Fibroblast of skin of abdomen (primary cell): ENCODE results near the gene BACE1. TPM values are rescaled to one million over a fixed set of nuclear protein-coding genes. Genes with fewer than 3 reads are reported as not detected.
"Not testable (repeated sequence)": the region's sequence is repeated elsewhere in the genome, so short reads cannot be mapped to it uniquely, and the experiment has no call there.

Source experiments
- DNase-seq: peaks from one replicate; pipeline ENCODE4 v3.0.0-alpha.2; 2013
- polyA plus RNA-seq, 2 experiments: library from polyadenylated mRNA; unstranded; fragments of 120-200 nt; gene quantifications; one replicate each; pipeline ENCODE4 v1.2.1, GENCODE V29; 2013; ENCODE audit not compliant: insufficient read length in 2 of 2

BACE1 gene
- polyA plus RNA-seq (2013, experiment 1 of 2; ENCODE audit: insufficient read length) = 56.8 TPM
- 56.2 TPM for polyA plus RNA-seq (2013, experiment 2 of 2; ENCODE audit: insufficient read length)

GRCh38 chr11:117316197-117316961, at the start of gene BACE1:
Gene BACE1 (minus strand): TSS chr11:117316256. CDS start chr11:117315795, 461 bp downstream.
- peak; percentile 86 for DNase-seq

GRCh38 chr11:117361432-117361831, 45.4 kb upstream of the BACE1 start:
- no peak for DNase-seq

- no peak for DNase-seq
Measured at GRCh38 chr11:117356126-117356890, 40.3 kb upstream of the BACE1 start.

GRCh38 chr11:117354550-117354949, 38.5 kb upstream of the BACE1 start:
- no peak for DNase-seq

GRCh38 chr11:117345039-117345438, 29.0 kb upstream of the BACE1 start:
- peak; percentile 2 for DNase-seq

- DNase-seq = no peak
Measured at GRCh38 chr11:117337076-117337475, 21.0 kb upstream of the BACE1 start.

GRCh38 chr11:117335399-117335798, 19.3 kb upstream of the BACE1 start:
- DNase-seq = no peak

- no peak for DNase-seq
Measured at GRCh38 chr11:117334896-117335295, 18.8 kb upstream of the BACE1 start.

GRCh38 chr11:117333917-117334316, 17.9 kb upstream of the BACE1 start:
- DNase-seq = peak; percentile 31

- DNase-seq = no peak
Measured at GRCh38 chr11:117332843-117333242, 16.8 kb upstream of the BACE1 start.

GRCh38 chr11:117328375-117329010, 12.4 kb upstream of the BACE1 start:
- DNase-seq = peak; percentile 30

- peak; percentile 97 for DNase-seq
Measured at GRCh38 chr11:117327567-117328374, 11.7 kb upstream of the BACE1 start, which contains the start of gene CEP164. Gene CEP164 (plus strand): TSS chr11:117327854. CDS start chr11:117338587, 10,733 bp downstream.

GRCh38 chr11:117327255-117327566, 11.2 kb upstream of the BACE1 start:
- DNase-seq = not testable (repeated sequence)

- peak; percentile 77 for DNase-seq
Measured at GRCh38 chr11:117319214-117319840, 3.3 kb upstream of the BACE1 start.

GRCh38 chr11:117318738-117319137, 2.7 kb upstream of the BACE1 start:
- DNase-seq = no peak

GRCh38 chr11:117315285-117316196, 515 bp downstream of the BACE1 start:
- no peak for DNase-seq

- DNase-seq = no peak
Measured at GRCh38 chr11:117314840-117315239, 1.2 kb downstream of the BACE1 start.

- no peak for DNase-seq
Measured at GRCh38 chr11:117313828-117314768, 2.0 kb downstream of the BACE1 start.

- no peak for DNase-seq
Measured at GRCh38 chr11:117313091-117313490, 3.0 kb downstream of the BACE1 start.
